ENCODE measurements around the gene RELN.
"Not testable (repeated sequence)": the region's sequence is repeated elsewhere in the genome, so short reads cannot be mapped to it uniquely, and the experiment has no call there.

RELN gene

DNA sequence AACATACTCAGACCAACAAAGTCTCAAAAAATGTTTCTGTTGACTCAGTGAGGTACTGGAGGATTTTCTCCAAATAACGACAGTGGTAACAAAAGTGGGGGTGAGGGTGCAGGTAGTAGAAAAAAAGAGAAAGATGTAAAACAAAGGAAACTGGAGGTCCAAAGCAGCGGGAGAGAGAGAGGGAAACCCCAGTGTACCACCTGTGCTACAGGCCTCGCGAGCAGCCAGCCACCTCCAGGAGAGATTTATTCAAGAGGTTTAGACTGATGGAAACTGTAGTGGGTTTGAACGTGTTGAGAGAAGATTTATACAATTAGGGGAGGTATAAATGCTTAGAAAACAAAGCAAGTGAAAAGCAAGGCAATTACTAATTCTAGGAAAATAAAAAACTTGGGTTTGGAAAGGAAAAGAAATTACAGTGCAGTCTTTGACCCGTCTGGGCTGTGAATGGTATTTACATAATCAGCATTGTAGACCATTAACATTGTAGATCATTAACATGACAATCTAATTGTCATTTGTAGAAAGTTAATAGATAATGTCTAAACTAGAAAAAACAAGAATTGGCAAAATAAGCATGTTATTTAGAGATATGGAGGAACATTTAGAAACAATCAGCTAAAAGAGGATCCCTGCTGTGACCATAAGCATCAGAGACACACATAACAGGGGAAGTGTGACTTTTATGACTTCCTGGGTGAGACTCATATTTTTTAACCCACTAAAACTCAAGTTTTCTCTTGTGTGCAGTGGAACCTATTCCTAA is 180.0 kb downstream of the RELN start:
- Histone ChIP-seq H3K4me1 (ENCODE audit: control insufficient read depth, insufficient read depth, low read length) (peaks cover 4% of the 10 kb centered on the region), H3K9me3 (ENCODE audit: control insufficient read depth, low read length) (no peaks in the 10 kb centered on the region), H3K4me3 (ENCODE audit: low read length) (no peak overlapping the region), H3K27me3 (ENCODE audit: control insufficient read depth, insufficient read depth, low read length) (no peaks in the 10 kb centered on the region), H3K9ac (ENCODE audit: low read length) (no peak overlapping the region), H3K36me3 (ENCODE audit: control insufficient read depth, insufficient read depth, low read length) (no peaks in the 10 kb centered on the region)

DNA sequence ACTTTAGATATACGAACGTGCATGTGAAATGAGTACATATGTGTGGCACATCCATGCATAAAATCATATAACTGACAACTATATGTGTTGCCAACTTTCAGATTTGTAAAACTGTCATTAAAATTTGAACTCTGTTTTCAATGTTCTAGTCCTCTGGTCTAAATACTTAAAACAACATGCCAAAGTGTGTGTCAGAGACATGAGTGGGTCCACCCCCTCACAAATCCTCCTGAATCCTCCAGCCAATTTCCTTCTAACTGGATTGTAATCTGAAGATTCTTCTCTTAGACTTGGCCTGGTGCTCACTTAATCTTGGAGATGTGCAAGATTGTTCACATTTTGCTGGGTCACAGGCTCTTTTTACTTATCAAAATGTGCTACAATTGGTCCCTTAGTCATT is 184.1 kb downstream of the RELN start:
- no peaks in the 10 kb centered on the region for H3K27me3 ChIP-seq (ENCODE audit: control insufficient read depth, insufficient read depth, low read length)
- no peaks in the 10 kb centered on the region for H3K36me3 ChIP-seq (ENCODE audit: control insufficient read depth, insufficient read depth, low read length)
- H3K4me3 ChIP-seq (ENCODE audit: low read length) = no peak overlapping the region
- H3K9ac ChIP-seq (ENCODE audit: low read length) = no peak overlapping the region
- H3K4me1 ChIP-seq (ENCODE audit: control insufficient read depth, insufficient read depth, low read length) = no peaks in the 10 kb centered on the region
- H3K9me3 ChIP-seq (ENCODE audit: control insufficient read depth, low read length) = no peaks in the 10 kb centered on the region

DNA sequence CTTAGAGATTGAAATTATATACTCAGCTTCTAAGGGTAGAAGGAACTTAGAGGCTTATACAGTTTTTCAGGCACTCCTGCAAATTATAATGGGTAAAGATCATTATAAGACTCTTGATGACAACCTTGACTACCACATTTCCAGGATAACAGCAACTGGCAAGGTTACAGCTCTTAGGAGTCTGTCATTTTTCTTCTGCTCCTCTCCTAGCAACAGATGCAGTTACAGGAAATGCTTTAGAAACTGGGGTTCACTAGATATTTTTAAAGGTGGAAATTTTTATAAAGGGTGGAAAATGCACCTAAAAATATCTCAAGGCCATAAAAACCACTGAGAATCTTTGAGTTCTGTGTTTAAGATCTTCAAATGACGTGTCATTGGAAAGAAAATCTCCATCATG is 185.8 kb downstream of the RELN start:
- Histone ChIP-seq H3K36me3 (ENCODE audit: control insufficient read depth, insufficient read depth, low read length) (no peaks in the 10 kb centered on the region), H3K27me3 (ENCODE audit: control insufficient read depth, insufficient read depth, low read length) (no peaks in the 10 kb centered on the region), H3K9me3 (ENCODE audit: control insufficient read depth, low read length) (no peaks in the 10 kb centered on the region), H3K4me1 (ENCODE audit: control insufficient read depth, insufficient read depth, low read length) (no peaks in the 10 kb centered on the region), H3K4me3 (ENCODE audit: low read length) (no peak overlapping the region), H3K9ac (ENCODE audit: low read length) (no peak overlapping the region)

DNA sequence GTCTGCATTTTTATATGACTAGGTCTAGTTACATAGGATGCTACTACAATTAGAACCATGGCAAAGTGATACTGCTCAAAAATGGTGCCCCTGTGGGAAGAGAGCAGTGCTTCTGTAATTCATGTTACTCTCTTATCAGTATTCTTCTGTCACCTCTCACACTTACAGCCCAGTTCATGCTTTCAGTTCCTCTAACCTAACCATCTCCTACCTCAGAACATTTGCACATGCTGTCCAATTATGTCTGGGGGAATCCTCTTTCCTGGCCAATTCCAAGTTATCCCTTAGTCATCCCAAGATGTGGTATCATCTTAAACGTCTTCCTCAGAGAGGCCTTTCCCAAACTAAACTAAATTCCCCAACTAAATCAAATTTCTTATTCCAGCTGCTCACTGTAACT is 190.2 kb downstream of the RELN start:
- Histone ChIP-seq H3K9ac (ENCODE audit: low read length) (no peak overlapping the region), H3K4me3 (ENCODE audit: low read length) (no peak overlapping the region), H3K27me3 (ENCODE audit: control insufficient read depth, insufficient read depth, low read length) (no peaks in the 10 kb centered on the region), H3K4me1 (ENCODE audit: control insufficient read depth, insufficient read depth, low read length) (no peaks in the 10 kb centered on the region), H3K9me3 (ENCODE audit: control insufficient read depth, low read length) (no peaks in the 10 kb centered on the region), H3K36me3 (ENCODE audit: control insufficient read depth, insufficient read depth, low read length) (no peaks in the 10 kb centered on the region)

DNA sequence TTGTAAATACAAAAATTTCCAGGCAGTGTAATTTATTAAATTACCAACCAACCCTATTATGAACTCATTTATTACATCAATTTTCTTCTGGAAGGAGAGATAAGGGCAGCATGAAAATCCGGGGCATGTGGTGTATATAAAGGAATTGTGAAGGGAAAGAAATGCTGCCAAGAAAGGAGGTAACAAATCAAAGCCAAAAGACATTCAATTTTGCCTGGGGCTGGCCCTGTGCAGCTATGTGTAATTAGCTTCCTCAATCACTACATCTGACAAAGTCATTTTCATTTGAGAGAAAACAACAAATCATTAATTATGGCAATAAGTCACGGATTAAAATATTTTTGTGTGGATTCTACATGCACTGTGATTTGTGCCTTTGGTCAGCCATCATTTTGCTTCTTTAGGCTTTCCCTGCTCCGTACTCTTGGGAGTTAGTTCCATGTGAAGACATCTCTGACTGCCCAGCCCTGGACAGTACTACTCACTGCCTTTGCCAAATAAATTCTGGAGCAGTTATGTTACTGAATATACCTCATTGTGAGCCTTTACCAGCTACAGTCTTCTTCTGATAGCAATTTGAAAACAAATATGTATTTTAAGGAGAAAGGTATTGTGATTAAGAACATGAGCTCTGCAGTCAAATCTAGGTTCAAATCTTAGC is 191.7 kb downstream of the RELN start:
- Histone ChIP-seq H3K27me3 (ENCODE audit: control insufficient read depth, insufficient read depth, low read length) (no peaks in the 10 kb centered on the region), H3K9ac (ENCODE audit: low read length) (no peak overlapping the region), H3K4me1 (ENCODE audit: control insufficient read depth, insufficient read depth, low read length) (no peaks in the 10 kb centered on the region), H3K9me3 (ENCODE audit: control insufficient read depth, low read length) (no peaks in the 10 kb centered on the region), H3K4me3 (ENCODE audit: low read length) (no peak overlapping the region), H3K36me3 (ENCODE audit: control insufficient read depth, insufficient read depth, low read length) (no peaks in the 10 kb centered on the region)

DNA sequence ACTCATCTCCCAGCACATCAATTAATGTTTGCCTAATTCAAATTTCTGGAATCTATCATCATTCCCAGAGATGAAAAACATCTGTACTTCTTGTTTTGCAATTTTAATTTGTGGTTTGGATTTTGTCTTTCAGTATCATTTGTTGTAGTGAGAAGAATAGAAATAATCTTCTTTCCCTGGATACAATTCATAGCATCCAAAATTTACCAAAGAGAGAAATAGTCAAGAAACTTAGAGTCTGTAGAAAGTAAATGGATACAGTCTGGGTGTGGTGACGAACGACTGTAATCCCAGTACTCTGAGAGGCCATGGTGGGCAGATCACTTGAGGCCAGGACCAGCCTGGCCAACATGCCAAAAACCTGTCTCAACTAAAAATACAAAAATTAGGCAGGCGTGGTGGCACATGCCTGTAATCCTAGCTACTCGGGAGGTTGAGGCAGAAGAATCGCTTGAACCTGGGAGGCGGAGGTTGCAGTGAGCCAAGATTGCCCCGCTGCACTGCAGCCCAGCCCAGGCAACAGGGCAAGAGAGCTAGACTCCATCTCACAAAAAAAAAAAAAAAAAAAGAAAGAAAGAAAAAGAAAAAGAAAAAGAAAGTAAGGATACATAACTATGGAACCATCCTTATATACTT is 193.0 kb downstream of the RELN start:
- no peaks in the 10 kb centered on the region for H3K36me3 ChIP-seq (ENCODE audit: control insufficient read depth, insufficient read depth, low read length)
- no peaks in the 10 kb centered on the region for H3K4me1 ChIP-seq (ENCODE audit: control insufficient read depth, insufficient read depth, low read length)
- no peaks in the 10 kb centered on the region for H3K27me3 ChIP-seq (ENCODE audit: control insufficient read depth, insufficient read depth, low read length)
- H3K4me3 ChIP-seq (ENCODE audit: low read length) = no peak overlapping the region
- no peaks in the 10 kb centered on the region for H3K9me3 ChIP-seq (ENCODE audit: control insufficient read depth, low read length)
- H3K9ac ChIP-seq (ENCODE audit: low read length) = no peak overlapping the region

DNA sequence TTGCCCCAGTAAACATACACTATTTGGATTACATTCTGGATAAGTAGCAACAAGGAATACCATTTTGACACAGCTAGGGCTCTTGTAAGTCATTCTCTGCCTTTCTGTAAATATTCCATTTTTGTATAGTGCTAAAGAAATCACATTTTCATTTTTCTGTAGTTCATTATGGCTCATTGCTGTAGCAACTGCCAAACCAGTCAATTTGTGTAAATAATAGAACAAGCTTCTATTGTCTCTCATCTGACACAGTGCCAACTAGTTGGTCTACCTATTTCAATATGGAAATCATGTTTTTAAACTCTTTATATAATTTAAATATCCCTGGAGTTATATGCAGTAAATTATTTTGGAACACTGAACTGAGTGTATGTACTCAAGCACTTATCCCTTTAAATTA is 193.7 kb downstream of the RELN start:
- no peaks in the 10 kb centered on the region for H3K36me3 ChIP-seq (ENCODE audit: control insufficient read depth, insufficient read depth, low read length)
- H3K9me3 ChIP-seq (ENCODE audit: control insufficient read depth, low read length) = no peaks in the 10 kb centered on the region
- no peaks in the 10 kb centered on the region for H3K4me1 ChIP-seq (ENCODE audit: control insufficient read depth, insufficient read depth, low read length)
- no peak overlapping the region for H3K9ac ChIP-seq (ENCODE audit: low read length)
- no peak overlapping the region for H3K4me3 ChIP-seq (ENCODE audit: low read length)
- no peaks in the 10 kb centered on the region for H3K27me3 ChIP-seq (ENCODE audit: control insufficient read depth, insufficient read depth, low read length)

DNA sequence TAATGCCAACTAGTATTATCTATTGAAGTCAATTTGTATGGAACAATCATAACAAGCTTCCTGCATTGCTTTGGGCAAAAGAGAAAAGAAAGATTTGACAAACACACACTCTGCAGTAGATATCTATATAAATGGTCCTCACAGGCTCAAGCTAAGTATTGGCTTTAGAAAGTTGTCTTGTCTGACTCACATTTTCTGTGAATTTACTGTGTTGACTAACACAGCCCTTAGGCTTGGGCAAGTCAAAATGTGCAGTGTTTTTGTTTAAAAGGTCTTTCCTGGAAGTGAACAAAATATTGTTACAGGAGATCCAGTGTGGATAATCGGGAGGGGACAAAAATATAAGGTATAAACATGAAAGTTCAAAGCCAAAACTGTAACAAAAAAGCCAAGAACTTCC is 194.4 kb downstream of the RELN start:
- H3K9me3 ChIP-seq (ENCODE audit: control insufficient read depth, low read length) = no peaks in the 10 kb centered on the region
- H3K36me3 ChIP-seq (ENCODE audit: control insufficient read depth, insufficient read depth, low read length) = no peaks in the 10 kb centered on the region
- no peak overlapping the region for H3K9ac ChIP-seq (ENCODE audit: low read length)
- no peaks in the 10 kb centered on the region for H3K4me1 ChIP-seq (ENCODE audit: control insufficient read depth, insufficient read depth, low read length)
- no peak overlapping the region for H3K4me3 ChIP-seq (ENCODE audit: low read length)
- no peaks in the 10 kb centered on the region for H3K27me3 ChIP-seq (ENCODE audit: control insufficient read depth, insufficient read depth, low read length)

DNA sequence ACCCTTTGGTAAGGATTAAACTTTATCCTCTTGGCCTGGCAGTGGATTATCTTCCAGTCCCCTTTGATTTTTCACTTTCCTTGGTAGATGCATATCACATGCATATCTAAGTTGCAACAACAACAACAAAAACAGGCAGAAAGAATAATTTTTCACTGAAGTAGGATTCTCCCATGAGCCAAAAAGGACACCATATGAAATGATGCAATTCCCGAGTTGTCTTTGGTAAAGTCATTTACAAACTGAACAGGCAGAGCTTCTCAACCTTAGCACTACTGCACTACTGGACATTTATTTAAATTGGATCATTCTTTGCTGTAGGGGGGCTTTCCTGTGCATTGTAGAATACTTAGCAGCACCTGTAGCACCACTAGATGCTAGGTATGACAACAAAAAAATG is 195.0 kb downstream of the RELN start:
- no peak overlapping the region for H3K4me3 ChIP-seq (ENCODE audit: low read length)
- H3K9me3 ChIP-seq (ENCODE audit: control insufficient read depth, low read length) = no peaks in the 10 kb centered on the region
- no peaks in the 10 kb centered on the region for H3K4me1 ChIP-seq (ENCODE audit: control insufficient read depth, insufficient read depth, low read length)
- H3K36me3 ChIP-seq (ENCODE audit: control insufficient read depth, insufficient read depth, low read length) = no peaks in the 10 kb centered on the region
- no peaks in the 10 kb centered on the region for H3K27me3 ChIP-seq (ENCODE audit: control insufficient read depth, insufficient read depth, low read length)
- H3K9ac ChIP-seq (ENCODE audit: low read length) = no peak overlapping the region

DNA sequence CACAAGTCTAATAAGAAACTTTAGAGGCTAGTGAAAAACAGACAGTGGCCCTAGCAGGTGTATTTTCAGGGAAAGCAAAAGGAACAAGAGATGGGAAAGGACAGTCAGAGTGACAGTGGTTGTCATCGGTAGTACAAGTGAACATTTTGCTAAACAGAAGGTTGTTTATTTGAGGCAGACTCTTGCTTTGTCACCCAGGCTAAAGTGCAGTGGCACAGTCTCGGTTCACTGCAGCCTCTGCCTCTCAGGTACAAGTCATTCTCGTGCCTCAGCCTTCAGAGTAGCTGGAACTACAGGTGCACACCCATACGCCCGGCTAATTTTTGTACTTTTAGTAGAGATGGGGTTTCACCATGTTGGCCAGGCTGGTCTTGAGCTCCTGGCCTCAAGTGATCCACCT is 195.8 kb downstream of the RELN start:
- Histone ChIP-seq H3K36me3 (ENCODE audit: control insufficient read depth, insufficient read depth, low read length) (no peaks in the 10 kb centered on the region), H3K27me3 (ENCODE audit: control insufficient read depth, insufficient read depth, low read length) (no peaks in the 10 kb centered on the region), H3K9ac (ENCODE audit: low read length) (no peak overlapping the region), H3K9me3 (ENCODE audit: control insufficient read depth, low read length) (no peaks in the 10 kb centered on the region), H3K4me1 (ENCODE audit: control insufficient read depth, insufficient read depth, low read length) (no peaks in the 10 kb centered on the region), H3K4me3 (ENCODE audit: low read length) (no peak overlapping the region)

DNA sequence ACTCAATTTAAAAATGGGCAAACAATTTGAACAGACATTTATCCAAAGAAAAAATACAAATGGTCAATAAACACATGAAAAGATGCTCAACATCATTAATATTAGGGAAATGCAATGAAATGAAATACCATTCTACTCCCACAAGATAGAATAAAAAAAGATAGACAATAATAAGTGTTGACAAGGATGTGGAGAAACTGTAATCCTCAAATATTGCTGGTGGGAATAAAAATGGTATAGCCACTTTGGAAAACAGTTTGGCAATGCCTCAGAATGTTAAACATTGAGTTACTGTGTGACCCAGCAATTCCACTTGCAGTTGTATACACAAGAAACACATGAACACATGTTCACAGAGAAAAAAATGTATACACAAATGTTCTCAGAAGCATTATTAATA is 197.6 kb downstream of the RELN start:
- H3K4me1 ChIP-seq (ENCODE audit: control insufficient read depth, insufficient read depth, low read length) = no peaks in the 10 kb centered on the region
- H3K9ac ChIP-seq (ENCODE audit: low read length) = no peak overlapping the region
- H3K9me3 ChIP-seq (ENCODE audit: control insufficient read depth, low read length) = no peaks in the 10 kb centered on the region
- H3K4me3 ChIP-seq (ENCODE audit: low read length) = no peak overlapping the region
- no peaks in the 10 kb centered on the region for H3K27me3 ChIP-seq (ENCODE audit: control insufficient read depth, insufficient read depth, low read length)
- H3K36me3 ChIP-seq (ENCODE audit: control insufficient read depth, insufficient read depth, low read length) = no peaks in the 10 kb centered on the region

DNA sequence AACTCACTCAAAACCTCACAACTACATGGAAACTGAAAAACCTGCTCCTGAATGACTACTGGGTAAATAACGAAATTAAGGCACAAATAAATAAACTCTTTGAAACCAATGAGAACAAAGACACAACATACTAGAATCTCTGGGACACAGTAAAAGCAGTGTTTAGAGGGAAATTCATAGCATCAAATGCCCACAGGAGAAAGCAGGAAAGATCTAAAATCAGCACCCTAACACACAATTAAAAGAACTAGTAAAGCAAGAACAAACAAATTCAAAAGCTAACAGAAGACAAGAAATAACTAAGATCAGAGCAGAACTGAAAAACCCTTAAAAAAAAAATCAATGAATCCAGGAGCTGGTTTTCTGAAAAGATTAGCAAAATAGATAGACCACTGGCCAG is 202.4 kb downstream of the RELN start:
- H3K27me3 ChIP-seq (ENCODE audit: control insufficient read depth, insufficient read depth, low read length); H3K4me1 ChIP-seq (ENCODE audit: control insufficient read depth, insufficient read depth, low read length); H3K4me3 ChIP-seq (ENCODE audit: low read length); H3K9me3 ChIP-seq (ENCODE audit: control insufficient read depth, low read length); H3K36me3 ChIP-seq (ENCODE audit: control insufficient read depth, insufficient read depth, low read length); H3K9ac ChIP-seq (ENCODE audit: low read length): not testable (repeated sequence)

All from mucosa of stomach (tissue), 1 donor.